Omental fat pad (tissue), 4 donors: Measurements from ENCODE around the gene GALNT6. TPM values are rescaled to one million over a fixed set of nuclear protein-coding genes. Genes with fewer than 3 reads are reported as not detected.

Experiments used
- ATAC-seq: fragments of 150-250 bp; one replicate; pipeline ENCODE4 v1.9.1; 2016; ENCODE audit warnings: mild to moderate bottlenecking, moderate library complexity; ENCODE audit not compliant: low FRiP score
- DNase-seq: peaks from one replicate; pipeline ENCODE4 v3.0.0-alpha.2; 2019; ENCODE audit warnings: low spot score
- total RNA-seq, 4 donors: library from RNA; depleted of rRNA; stranded (reverse); fragments of >200 nt; gene quantifications; one replicate each; pipeline ENCODE4 v1.1.0, GENCODE V29; 2016
- TF ChIP-seq, protein P1 (sequence below), 3 donors: fragments of 450-650 bp; IDR thresholded peaks; one replicate each; pipeline ENCODE4 v1.5.1; 2016 to 2017; ENCODE audit warnings: antibody characterized with exemption in 3 of 3, mild to moderate bottlenecking in 3 of 3, moderate library complexity in 2 of 3

GALNT6 gene
- total RNA-seq, 4 donors from 2014 or later: 4.2 to 12.9 (median 10.7) TPM

DNA sequence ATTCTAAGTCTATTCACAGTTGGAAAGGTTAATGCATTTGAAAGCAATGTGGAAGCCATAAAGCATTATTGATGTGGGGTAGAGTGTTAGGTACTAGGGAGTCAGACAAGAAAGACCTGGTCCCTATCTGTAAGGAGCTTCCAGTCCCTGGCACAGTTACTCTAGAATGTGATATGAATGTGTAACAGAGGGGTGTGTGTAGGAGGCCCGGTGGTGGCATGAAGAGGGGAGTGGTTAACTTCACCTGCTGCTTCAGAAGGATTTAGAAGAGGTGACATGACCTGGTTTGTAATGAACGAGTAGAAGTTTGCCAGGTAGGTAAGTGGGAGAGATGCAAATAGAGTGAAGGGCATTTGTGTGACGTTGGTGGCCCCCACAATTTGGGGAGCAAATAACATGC lies 15.1 kb upstream of the GALNT6 start:
- DNase-seq (no peak), ATAC-seq (no peak)
- TF ChIP-seq, protein P1, sequence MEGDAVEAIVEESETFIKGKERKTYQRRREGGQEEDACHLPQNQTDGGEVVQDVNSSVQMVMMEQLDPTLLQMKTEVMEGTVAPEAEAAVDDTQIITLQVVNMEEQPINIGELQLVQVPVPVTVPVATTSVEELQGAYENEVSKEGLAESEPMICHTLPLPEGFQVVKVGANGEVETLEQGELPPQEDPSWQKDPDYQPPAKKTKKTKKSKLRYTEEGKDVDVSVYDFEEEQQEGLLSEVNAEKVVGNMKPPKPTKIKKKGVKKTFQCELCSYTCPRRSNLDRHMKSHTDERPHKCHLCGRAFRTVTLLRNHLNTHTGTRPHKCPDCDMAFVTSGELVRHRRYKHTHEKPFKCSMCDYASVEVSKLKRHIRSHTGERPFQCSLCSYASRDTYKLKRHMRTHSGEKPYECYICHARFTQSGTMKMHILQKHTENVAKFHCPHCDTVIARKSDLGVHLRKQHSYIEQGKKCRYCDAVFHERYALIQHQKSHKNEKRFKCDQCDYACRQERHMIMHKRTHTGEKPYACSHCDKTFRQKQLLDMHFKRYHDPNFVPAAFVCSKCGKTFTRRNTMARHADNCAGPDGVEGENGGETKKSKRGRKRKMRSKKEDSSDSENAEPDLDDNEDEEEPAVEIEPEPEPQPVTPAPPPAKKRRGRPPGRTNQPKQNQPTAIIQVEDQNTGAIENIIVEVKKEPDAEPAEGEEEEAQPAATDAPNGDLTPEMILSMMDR (IDR thresholded peaks at IDR 0.05): no peak

DNA sequence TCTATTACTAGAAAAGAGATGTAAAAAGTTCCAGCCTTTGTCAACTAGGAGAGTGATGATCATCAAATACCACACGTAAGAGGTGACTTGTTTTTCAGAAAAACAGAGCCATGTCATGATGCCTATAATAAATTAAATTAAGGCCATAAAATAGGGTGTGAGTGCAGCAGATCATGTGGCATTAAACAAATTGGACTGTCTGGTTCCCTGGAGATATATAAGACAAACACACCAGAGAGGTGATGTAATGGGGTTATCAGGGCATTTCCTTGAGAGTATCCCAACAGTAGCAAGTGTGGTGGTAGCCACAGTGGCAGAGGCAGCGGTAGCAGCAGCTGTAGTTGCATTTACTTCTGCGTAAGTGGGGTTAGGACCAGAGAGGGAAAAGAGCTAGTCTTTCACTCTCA lies 14.6 kb upstream of the GALNT6 start:
- TF ChIP-seq, protein P1 (IDR thresholded peaks at IDR 0.05): no peak
- ATAC-seq (no peak), DNase-seq (no peak)

DNA sequence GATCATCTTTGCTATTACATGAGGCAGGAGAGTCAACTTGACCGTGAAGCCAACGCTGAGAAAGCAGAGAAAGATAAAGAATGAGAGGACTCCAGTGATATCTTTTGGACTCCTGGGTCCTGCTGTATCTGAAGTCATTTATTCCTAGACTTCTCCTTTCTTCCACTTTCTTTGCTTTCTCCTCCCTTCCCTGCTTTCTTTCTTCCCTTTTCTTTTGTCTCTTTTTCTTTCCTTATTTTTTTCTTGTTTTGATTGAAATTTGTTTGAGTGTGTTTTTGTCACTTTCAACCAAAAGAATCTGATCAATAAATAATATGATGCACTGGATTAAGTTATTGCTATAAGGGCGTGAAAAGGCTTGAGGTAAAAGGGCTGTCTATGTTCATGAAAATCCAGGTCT lies 13.4 kb upstream of the GALNT6 start:
- TF ChIP-seq, protein P1 (IDR thresholded peaks at IDR 0.05): no peak
- no peak for ATAC-seq
- no peak for DNase-seq

DNA sequence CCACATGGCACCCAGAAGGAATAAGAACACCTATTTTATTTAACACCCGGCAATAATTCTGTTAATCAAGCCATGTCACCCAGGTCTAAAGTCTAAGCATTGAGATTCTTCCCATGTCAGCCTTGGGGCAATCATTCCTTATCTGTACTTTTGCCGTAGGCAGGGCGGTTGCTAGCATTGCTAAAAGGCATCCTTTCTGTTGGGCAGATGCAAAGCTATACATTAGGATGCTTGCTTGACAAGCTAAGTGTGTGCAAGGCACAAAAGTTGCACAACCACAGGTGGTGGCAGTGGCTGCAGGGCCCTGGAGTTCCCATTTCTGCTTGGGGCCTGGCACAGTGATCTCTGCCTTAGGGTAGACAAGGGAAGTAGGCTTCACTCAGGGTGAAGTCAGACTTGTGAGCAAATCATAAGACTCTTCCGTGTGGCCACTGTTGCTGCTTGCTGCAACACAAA lies 12.5 kb upstream of the GALNT6 start:
- ATAC-seq (no peak), DNase-seq (no peak)
- TF ChIP-seq, protein P1 (IDR thresholded peaks at IDR 0.05): no peak

DNA sequence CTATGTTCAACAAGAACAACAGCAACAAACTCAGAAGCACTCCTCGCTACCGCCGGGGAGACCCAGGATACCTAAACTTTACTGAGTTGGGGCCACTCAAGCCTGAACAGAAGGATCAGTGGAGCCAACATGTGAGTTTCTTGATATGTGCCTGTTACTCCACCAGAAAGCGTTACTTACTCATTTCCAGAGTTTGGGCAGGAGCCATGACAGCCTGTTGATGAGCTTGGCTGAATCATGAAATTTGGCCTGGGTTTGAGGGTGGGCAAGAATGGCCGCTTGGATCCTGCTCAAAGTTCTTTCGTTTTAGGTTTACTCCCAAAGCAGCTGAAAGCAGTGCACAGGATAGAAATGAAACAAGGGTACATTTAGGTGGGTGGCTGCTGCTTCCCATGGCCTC lies 12.0 kb upstream of the GALNT6 start:
- TF ChIP-seq, protein P1 (IDR thresholded peaks at IDR 0.05): no peak
- ATAC-seq: peak; percentile 25
- DNase-seq: no peak

DNA sequence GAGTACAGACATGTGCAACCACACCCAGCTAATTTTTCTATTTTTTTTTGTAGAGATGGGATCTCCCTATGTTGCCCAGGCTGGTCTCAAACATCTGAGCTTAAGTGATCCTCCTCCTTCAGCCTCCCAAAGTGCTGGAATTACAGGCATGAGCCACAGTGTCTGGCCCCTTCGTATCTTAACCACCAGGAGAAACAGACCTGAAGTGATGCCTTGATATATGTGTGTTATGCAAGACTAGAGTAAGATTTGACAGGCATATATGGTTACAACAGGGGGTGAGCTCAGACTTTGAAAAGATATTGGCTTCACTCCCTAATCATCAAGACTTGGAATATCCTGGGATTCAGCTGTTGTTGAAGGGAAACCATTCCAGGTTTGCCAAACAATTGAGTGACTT lies 10.7 kb upstream of the GALNT6 start:
- TF ChIP-seq, protein P1 (IDR thresholded peaks at IDR 0.05): no peak
- DNase-seq: no peak
- ATAC-seq: no peak

DNA sequence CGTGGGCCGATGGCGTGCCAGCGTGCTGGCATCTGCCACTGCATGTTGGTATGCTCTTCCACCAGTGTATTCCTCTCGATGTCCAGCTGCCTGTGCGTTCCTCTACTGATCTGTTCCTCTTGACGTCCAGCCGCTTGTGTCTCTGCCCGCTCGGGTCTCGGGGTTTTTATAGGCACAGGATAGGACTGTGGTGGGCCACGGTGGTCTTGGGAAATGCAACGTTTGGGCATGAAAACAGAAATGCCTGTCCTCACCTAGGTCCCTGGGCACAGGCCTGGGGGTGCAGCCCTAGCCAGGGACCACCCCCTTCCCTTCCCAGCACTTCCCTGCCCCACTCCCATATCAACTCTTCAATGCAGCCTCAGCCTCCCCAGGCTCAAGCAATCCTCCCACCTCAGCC lies 10.3 kb upstream of the GALNT6 start:
- DNase-seq (no peak), ATAC-seq (no peak)
- TF ChIP-seq, protein P1 (IDR thresholded peaks at IDR 0.05): no peak
